GM12878 (cell line): ENCODE measurements around the gene INTS6L. TPM values are rescaled to one million over a fixed set of nuclear protein-coding genes. Genes with fewer than 3 reads are reported as not detected.
A peak's percentile ranks its signal among the peaks of the same experiment; 100 is the strongest.

Source experiments
- CREB1 ChIP-seq: IDR thresholded peaks from 2 replicates; pipeline ENCODE4 v1.6.1; 2012; ENCODE audit warnings: low read depth, mild to moderate bottlenecking, inconsistent platforms
- EGR1 ChIP-seq, 2 experiments: IDR thresholded peaks; 1 replicate in 1 of 2; 2 replicates in 1 of 2; pipeline ENCODE4 v1.6.1; 2011 to 2012; ENCODE audit warnings: low read depth in 2 of 2, low read length in 2 of 2, borderline replicate concordance in 1 of 2, mild to moderate bottlenecking in 1 of 2, moderate library complexity in 1 of 2
- NR2C1 ChIP-seq: fragments of 450-650 bp; IDR thresholded peaks from 2 replicates; pipeline ENCODE4 v1.6.1; 2017; ENCODE audit warnings: antibody characterized with exemption, mild to moderate bottlenecking, moderate library complexity
- SIX5 ChIP-seq: IDR thresholded peaks from 2 replicates; pipeline ENCODE4 v1.6.1; 2011; ENCODE audit warnings: mild to moderate bottlenecking, low read depth, low read length, moderate library complexity; ENCODE audit not compliant: severe bottlenecking
- SREBF2 ChIP-seq: IDR thresholded peaks from 2 replicates; pipeline ENCODE4 v1.6.1; 2012; ENCODE audit warnings: mild to moderate bottlenecking, low read length
- TCF12 ChIP-seq: IDR thresholded peaks from 2 replicates; pipeline ENCODE4 v1.6.1; 2011; ENCODE audit warnings: low read depth, mild to moderate bottlenecking, low read length
- ZBED1 ChIP-seq: IDR thresholded peaks from 2 replicates; pipeline ENCODE4 v1.6.1; 2016; ENCODE audit warnings: borderline replicate concordance
- ZNF217 ChIP-seq: fragments of 450-650 bp; IDR thresholded peaks from 2 replicates; pipeline ENCODE4 v1.6.1; 2017; ENCODE audit warnings: antibody characterized with exemption, mild to moderate bottlenecking
- polyA plus RNA-seq, 11 experiments: library from polyadenylated mRNA; depleted of rRNA in 4 of 11; unstranded in 6 of 11; stranded (reverse) in 5 of 11; fragments of >200 nt; fragmentation: Nextera tagmentation in 4 of 11; fragmentation: Illumina TruSeq in 1 of 11; extraction: Ambion mirVana in 4 of 11; extraction: Trizol in 1 of 11; gene quantifications; 1 replicate in 1 of 11; 2 replicates in 10 of 11; pipeline versions ENCODE4 v1.2.1 to v1.2.3, GENCODE V29; 2011 to 2016; ENCODE audit warnings: inconsistent platforms in 2 of 11, missing spikeins in 2 of 11, low read depth in 1 of 11
- total RNA-seq, 4 experiments: library from RNA; depleted of rRNA in 3 of 4; stranded (reverse); fragments of >200 nt in 3 of 4; fragmentation: Illumina TruSeq in 1 of 4; extraction: Trizol in 1 of 4; gene quantifications; 2 replicates each; pipeline versions ENCODE4 v1.2.1 to v1.2.3, GENCODE V29; 2013 to 2021
- TF ChIP-seq, protein P1 (sequence below): IDR thresholded peaks from 2 replicates; pipeline ENCODE4 v1.6.1; 2011; ENCODE audit warnings: borderline replicate concordance, low read depth, mild to moderate bottlenecking, moderate library complexity, low read length; ENCODE audit not compliant: insufficient read depth, poor library complexity, severe bottlenecking
- TF ChIP-seq, protein P2 (sequence below): IDR thresholded peaks from 2 replicates; pipeline ENCODE4 v1.6.1; 2011; ENCODE audit warnings: low read depth, mild to moderate bottlenecking, low read length, moderate library complexity, borderline replicate concordance; ENCODE audit errors: extremely low read depth
- TF ChIP-seq, protein P3 (sequence below): IDR thresholded peaks from 2 replicates; pipeline ENCODE4 v1.6.1; 2011; ENCODE audit warnings: mild to moderate bottlenecking, low read depth, low read length, moderate library complexity; ENCODE audit not compliant: insufficient replicate concordance
- TF ChIP-seq, protein P4 (sequence below): fragments of 450-650 bp; formaldehyde crosslinking; IDR thresholded peaks from 2 replicates; pipeline ENCODE4 v1.4.0; 2020; ENCODE audit warnings: mild to moderate bottlenecking, moderate library complexity
- TF ChIP-seq, protein P5 (sequence below): fragments of 450-650 bp; IDR thresholded peaks from 2 replicates; pipeline ENCODE4 v1.6.1; 2017; ENCODE audit warnings: mild to moderate bottlenecking, moderate library complexity
- TF ChIP-seq, protein P6 (sequence below): fragments of 450-650 bp; IDR thresholded peaks from 2 replicates; pipeline ENCODE4 v1.6.1; 2017; ENCODE audit warnings: mild to moderate bottlenecking, moderate library complexity

Gene INTS6L
- total and polyA plus RNA-seq, 10 of the 15 experiments (the other 5 are each of a cell fraction or from before 2014, with no cell fraction given) = 4.9 to 84.9 (median 15.3) TPM

DNA sequence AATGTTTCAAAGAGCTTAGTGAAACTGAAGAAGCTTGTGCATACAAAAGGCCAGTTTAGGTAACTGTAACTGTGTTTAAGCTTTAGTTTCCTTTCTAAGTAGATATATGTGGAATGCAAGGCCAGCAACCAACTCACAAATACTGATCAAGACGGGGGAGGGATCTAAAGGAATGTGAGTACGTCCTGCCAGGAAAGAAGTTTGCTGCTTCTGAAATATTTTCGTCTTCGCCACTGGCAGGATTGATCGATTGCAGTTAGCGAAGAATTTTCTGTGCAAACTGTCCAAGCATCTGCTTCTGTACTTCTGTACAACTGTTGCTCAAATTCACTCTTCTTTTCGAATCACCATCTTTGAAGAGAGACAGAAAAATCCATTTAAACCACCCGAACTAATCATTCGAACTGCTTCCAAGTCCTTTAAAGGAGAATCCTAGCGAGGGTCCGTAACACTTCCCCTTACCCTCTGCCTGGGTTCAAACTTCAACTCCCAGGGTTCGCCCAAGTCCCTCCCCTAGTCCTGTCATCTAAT is 373 bp upstream of the INTS6L start (continued):
- TF ChIP-seq, protein P1, sequence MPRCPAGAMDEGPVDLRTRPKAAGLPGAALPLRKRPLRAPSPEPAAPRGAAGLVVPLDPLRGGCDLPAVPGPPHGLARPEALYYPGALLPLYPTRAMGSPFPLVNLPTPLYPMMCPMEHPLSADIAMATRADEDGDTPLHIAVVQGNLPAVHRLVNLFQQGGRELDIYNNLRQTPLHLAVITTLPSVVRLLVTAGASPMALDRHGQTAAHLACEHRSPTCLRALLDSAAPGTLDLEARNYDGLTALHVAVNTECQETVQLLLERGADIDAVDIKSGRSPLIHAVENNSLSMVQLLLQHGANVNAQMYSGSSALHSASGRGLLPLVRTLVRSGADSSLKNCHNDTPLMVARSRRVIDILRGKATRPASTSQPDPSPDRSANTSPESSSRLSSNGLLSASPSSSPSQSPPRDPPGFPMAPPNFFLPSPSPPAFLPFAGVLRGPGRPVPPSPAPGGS = no peak
- TF ChIP-seq ZBED1 = no peak
- TF ChIP-seq, protein P2, sequence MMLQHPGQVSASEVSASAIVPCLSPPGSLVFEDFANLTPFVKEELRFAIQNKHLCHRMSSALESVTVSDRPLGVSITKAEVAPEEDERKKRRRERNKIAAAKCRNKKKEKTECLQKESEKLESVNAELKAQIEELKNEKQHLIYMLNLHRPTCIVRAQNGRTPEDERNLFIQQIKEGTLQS = no peak
- no peak for TF ChIP-seq EGR1 (IDR thresholded peaks at IDR 0.05; ENCODE audit: borderline replicate concordance in 1 of 2, low read depth in 2 of 2, low read length in 2 of 2)
- TF ChIP-seq, protein P3, sequence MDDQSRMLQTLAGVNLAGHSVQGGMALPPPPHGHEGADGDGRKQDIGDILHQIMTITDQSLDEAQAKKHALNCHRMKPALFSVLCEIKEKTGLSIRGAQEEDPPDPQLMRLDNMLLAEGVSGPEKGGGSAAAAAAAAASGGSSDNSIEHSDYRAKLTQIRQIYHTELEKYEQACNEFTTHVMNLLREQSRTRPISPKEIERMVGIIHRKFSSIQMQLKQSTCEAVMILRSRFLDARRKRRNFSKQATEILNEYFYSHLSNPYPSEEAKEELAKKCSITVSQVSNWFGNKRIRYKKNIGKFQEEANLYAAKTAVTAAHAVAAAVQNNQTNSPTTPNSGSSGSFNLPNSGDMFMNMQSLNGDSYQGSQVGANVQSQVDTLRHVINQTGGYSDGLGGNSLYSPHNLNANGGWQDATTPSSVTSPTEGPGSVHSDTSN = no peak
- no peak for TF ChIP-seq ZNF217
- peak; percentile 71 for TF ChIP-seq CREB1
- TF ChIP-seq SIX5 = peak; percentile 60
- TF ChIP-seq NR2C1 = no peak
- TF ChIP-seq TCF12 = no peak
- TF ChIP-seq SREBF2 = no peak
- TF ChIP-seq, protein P4, sequence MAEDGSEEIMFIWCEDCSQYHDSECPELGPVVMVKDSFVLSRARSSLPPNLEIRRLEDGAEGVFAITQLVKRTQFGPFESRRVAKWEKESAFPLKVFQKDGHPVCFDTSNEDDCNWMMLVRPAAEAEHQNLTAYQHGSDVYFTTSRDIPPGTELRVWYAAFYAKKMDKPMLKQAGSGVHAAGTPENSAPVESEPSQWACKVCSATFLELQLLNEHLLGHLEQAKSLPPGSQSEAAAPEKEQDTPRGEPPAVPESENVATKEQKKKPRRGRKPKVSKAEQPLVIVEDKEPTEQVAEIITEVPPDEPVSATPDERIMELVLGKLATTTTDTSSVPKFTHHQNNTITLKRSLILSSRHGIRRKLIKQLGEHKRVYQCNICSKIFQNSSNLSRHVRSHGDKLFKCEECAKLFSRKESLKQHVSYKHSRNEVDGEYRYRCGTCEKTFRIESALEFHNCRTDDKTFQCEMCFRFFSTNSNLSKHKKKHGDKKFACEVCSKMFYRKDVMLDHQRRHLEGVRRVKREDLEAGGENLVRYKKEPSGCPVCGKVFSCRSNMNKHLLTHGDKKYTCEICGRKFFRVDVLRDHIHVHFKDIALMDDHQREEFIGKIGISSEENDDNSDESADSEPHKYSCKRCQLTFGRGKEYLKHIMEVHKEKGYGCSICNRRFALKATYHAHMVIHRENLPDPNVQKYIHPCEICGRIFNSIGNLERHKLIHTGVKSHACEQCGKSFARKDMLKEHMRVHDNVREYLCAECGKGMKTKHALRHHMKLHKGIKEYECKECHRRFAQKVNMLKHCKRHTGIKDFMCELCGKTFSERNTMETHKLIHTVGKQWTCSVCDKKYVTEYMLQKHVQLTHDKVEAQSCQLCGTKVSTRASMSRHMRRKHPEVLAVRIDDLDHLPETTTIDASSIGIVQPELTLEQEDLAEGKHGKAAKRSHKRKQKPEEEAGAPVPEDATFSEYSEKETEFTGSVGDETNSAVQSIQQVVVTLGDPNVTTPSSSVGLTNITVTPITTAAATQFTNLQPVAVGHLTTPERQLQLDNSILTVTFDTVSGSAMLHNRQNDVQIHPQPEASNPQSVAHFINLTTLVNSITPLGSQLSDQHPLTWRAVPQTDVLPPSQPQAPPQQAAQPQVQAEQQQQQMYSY (CRISPR knock-in tag) = no peak
- TF ChIP-seq, protein P5, sequence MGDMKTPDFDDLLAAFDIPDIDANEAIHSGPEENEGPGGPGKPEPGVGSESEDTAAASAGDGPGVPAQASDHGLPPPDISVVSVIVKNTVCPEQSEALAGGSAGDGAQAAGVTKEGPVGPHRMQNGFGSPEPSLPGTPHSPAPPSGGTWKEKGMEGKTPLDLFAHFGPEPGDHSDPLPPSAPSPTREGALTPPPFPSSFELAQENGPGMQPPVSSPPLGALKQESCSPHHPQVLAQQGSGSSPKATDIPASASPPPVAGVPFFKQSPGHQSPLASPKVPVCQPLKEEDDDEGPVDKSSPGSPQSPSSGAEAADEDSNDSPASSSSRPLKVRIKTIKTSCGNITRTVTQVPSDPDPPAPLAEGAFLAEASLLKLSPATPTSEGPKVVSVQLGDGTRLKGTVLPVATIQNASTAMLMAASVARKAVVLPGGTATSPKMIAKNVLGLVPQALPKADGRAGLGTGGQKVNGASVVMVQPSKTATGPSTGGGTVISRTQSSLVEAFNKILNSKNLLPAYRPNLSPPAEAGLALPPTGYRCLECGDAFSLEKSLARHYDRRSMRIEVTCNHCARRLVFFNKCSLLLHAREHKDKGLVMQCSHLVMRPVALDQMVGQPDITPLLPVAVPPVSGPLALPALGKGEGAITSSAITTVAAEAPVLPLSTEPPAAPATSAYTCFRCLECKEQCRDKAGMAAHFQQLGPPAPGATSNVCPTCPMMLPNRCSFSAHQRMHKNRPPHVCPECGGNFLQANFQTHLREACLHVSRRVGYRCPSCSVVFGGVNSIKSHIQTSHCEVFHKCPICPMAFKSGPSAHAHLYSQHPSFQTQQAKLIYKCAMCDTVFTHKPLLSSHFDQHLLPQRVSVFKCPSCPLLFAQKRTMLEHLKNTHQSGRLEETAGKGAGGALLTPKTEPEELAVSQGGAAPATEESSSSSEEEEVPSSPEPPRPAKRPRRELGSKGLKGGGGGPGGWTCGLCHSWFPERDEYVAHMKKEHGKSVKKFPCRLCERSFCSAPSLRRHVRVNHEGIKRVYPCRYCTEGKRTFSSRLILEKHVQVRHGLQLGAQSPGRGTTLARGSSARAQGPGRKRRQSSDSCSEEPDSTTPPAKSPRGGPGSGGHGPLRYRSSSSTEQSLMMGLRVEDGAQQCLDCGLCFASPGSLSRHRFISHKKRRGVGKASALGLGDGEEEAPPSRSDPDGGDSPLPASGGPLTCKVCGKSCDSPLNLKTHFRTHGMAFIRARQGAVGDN = no peak
- TF ChIP-seq, protein P6, sequence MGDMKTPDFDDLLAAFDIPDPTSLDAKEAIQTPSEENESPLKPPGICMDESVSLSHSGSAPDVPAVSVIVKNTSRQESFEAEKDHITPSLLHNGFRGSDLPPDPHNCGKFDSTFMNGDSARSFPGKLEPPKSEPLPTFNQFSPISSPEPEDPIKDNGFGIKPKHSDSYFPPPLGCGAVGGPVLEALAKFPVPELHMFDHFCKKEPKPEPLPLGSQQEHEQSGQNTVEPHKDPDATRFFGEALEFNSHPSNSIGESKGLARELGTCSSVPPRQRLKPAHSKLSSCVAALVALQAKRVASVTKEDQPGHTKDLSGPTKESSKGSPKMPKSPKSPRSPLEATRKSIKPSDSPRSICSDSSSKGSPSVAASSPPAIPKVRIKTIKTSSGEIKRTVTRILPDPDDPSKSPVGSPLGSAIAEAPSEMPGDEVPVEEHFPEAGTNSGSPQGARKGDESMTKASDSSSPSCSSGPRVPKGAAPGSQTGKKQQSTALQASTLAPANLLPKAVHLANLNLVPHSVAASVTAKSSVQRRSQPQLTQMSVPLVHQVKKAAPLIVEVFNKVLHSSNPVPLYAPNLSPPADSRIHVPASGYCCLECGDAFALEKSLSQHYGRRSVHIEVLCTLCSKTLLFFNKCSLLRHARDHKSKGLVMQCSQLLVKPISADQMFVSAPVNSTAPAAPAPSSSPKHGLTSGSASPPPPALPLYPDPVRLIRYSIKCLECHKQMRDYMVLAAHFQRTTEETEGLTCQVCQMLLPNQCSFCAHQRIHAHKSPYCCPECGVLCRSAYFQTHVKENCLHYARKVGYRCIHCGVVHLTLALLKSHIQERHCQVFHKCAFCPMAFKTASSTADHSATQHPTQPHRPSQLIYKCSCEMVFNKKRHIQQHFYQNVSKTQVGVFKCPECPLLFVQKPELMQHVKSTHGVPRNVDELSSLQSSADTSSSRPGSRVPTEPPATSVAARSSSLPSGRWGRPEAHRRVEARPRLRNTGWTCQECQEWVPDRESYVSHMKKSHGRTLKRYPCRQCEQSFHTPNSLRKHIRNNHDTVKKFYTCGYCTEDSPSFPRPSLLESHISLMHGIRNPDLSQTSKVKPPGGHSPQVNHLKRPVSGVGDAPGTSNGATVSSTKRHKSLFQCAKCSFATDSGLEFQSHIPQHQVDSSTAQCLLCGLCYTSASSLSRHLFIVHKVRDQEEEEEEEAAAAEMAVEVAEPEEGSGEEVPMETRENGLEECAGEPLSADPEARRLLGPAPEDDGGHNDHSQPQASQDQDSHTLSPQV = no peak
